Endodermal cell (in vitro differentiated cells): ENCODE measurements around the gene ADSS1. TPM values are rescaled to one million over a fixed set of nuclear protein-coding genes. Genes with fewer than 3 reads are reported as not detected.
A peak's percentile ranks its signal among the peaks of the same experiment; 100 is the strongest.

Experiments used
- DNase-seq: peaks from one replicate; pipeline ENCODE4 v3.0.0-alpha.2; 2017
- H3K27ac ChIP-seq: 2 replicates; pipeline ENCODE4 v1.5.1; 2013; ENCODE audit warnings: mild to moderate bottlenecking, low read depth, low read length, moderate library complexity
- H3K27me3 ChIP-seq: 2 replicates; pipeline ENCODE4 v1.6.1; 2013; ENCODE audit warnings: mild to moderate bottlenecking, low read length, moderate library complexity; ENCODE audit not compliant: insufficient read depth, control insufficient read depth, poor library complexity, severe bottlenecking
- H3K36me3 ChIP-seq: 2 replicates; pipeline ENCODE4 v1.7.0; 2013; ENCODE audit warnings: mild to moderate bottlenecking, low read length, moderate library complexity; ENCODE audit not compliant: control insufficient read depth, insufficient read depth
- H3K4me1 ChIP-seq: one replicate; pipeline ENCODE4 v1.7.0; 2013; ENCODE audit warnings: low read length; ENCODE audit not compliant: control insufficient read depth, insufficient read depth
- H3K4me3 ChIP-seq: 2 replicates; pipeline ENCODE4 v1.5.1; 2013; ENCODE audit warnings: mild to moderate bottlenecking, low read length, moderate library complexity
- H3K9ac ChIP-seq: 2 replicates; pipeline ENCODE4 v1.6.1; 2013; ENCODE audit warnings: mild to moderate bottlenecking, low read length, moderate library complexity; ENCODE audit not compliant: poor library complexity, severe bottlenecking; ENCODE audit errors: extremely low read depth
- H3K9me3 ChIP-seq: 2 replicates; pipeline ENCODE4 v1.6.1; 2013; ENCODE audit warnings: mild to moderate bottlenecking, low read length, moderate library complexity; ENCODE audit not compliant: control insufficient read depth
- H3K27ac Mint-ChIP-seq: 2 replicates; pipeline ENCODE4 v1.8.0; 2020; ENCODE audit warnings: mixed read lengths
- H3K27me3 Mint-ChIP-seq: 2 replicates; pipeline ENCODE4 v1.8.0; 2021; ENCODE audit warnings: mild to moderate bottlenecking, mixed read lengths; ENCODE audit not compliant: insufficient read depth
- H3K36me3 Mint-ChIP-seq: 2 replicates; pipeline ENCODE4 v1.8.0; 2020; ENCODE audit warnings: low read depth, mixed read lengths
- H3K4me1 Mint-ChIP-seq: 2 replicates; pipeline ENCODE4 v1.8.0; 2020; ENCODE audit warnings: mixed read lengths
- H3K4me3 Mint-ChIP-seq: 2 replicates; pipeline ENCODE4 v1.8.0; 2020; ENCODE audit warnings: mild to moderate bottlenecking, moderate library complexity, mixed read lengths
- H3K9me3 Mint-ChIP-seq: 2 replicates; pipeline ENCODE4 v1.8.0; 2020; ENCODE audit warnings: mild to moderate bottlenecking, mixed read lengths
- WGBS, 2 experiments: methylation state at CpG; one replicate each; pipeline versions ENCODE4 v1.1.5 to v1.1.7; 2013; ENCODE audit warnings: missing lambda C conversion rate in 2 of 2, mixed read lengths in 1 of 2; ENCODE audit not compliant: insufficient coverage in 1 of 2, insufficient read length in 1 of 2; 5-methylcytosine and 5-hydroxymethylcytosine counted together
- total RNA-seq, 2 donors: library from RNA; stranded (reverse); fragmentation: NEBNext Ultra II Directional in 1 of 2; extraction: Animal tissue kit (Norgen Biotek cat#: 25700) in 1 of 2; gene quantifications; 2 replicates in 1 of 2; 3 replicates in 1 of 2; pipeline ENCODE4 v1.2.1, GENCODE V29; 2021
- TF ChIP-seq, protein P1 (sequence below): fragments of 200-600 bp; sonication (generic); conservative IDR thresholded peaks from 2 replicates; pipeline ENCODE4 v1.5.0; 2021; ENCODE audit warnings: antibody characterized with exemption, mild to moderate bottlenecking

The ADSS1 gene
- total RNA-seq, 2 donors from 2014 or later = 15.8 to 31.0 TPM

DNA sequence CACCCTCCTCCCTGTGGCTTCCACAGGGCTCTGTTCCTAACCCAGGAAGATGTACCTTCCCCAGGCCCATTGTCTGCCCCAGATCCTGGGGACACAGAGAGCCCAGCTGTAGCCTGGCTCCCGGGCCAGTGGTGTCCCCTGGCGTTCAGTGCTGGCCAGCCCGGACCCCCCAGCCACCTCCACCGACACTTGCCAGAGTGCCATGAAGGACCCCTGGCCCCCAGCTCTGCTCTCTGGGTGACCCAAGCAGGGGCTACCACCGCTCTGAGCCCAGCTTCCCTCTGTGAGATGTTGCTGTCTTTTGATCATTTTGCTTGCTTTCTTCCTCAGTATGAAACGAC is 28.4 kb upstream of the ADSS1 start:
- DNase-seq = no peak
- H3K9me3 Mint-ChIP-seq = no peaks in the 10 kb centered on the region
- Histone ChIP-seq H3K27me3 (no peaks in the 10 kb centered on the region), H3K9me3 (no peaks in the 10 kb centered on the region), H3K9ac (no peak overlapping the region), H3K4me3 (no peak overlapping the region), H3K36me3 (peaks cover 14% of the 10 kb centered on the region), H3K27ac (no peak overlapping the region), H3K4me1 (peaks cover 14% of the 10 kb centered on the region)
- 66 to 83% methylated on average over 3 to 6 of the region's 6 CpGs for WGBS, 2 experiments
- peaks cover 17% of the 10 kb centered on the region for H3K4me1 Mint-ChIP-seq
- H3K27ac Mint-ChIP-seq = peak overlapping the region; percentile 2
- no peak overlapping the region for H3K4me3 Mint-ChIP-seq
- H3K27me3 Mint-ChIP-seq = no peaks in the 10 kb centered on the region
- H3K36me3 Mint-ChIP-seq = peaks cover 10% of the 10 kb centered on the region
- TF ChIP-seq, protein P1, sequence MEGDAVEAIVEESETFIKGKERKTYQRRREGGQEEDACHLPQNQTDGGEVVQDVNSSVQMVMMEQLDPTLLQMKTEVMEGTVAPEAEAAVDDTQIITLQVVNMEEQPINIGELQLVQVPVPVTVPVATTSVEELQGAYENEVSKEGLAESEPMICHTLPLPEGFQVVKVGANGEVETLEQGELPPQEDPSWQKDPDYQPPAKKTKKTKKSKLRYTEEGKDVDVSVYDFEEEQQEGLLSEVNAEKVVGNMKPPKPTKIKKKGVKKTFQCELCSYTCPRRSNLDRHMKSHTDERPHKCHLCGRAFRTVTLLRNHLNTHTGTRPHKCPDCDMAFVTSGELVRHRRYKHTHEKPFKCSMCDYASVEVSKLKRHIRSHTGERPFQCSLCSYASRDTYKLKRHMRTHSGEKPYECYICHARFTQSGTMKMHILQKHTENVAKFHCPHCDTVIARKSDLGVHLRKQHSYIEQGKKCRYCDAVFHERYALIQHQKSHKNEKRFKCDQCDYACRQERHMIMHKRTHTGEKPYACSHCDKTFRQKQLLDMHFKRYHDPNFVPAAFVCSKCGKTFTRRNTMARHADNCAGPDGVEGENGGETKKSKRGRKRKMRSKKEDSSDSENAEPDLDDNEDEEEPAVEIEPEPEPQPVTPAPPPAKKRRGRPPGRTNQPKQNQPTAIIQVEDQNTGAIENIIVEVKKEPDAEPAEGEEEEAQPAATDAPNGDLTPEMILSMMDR = no peak

DNA sequence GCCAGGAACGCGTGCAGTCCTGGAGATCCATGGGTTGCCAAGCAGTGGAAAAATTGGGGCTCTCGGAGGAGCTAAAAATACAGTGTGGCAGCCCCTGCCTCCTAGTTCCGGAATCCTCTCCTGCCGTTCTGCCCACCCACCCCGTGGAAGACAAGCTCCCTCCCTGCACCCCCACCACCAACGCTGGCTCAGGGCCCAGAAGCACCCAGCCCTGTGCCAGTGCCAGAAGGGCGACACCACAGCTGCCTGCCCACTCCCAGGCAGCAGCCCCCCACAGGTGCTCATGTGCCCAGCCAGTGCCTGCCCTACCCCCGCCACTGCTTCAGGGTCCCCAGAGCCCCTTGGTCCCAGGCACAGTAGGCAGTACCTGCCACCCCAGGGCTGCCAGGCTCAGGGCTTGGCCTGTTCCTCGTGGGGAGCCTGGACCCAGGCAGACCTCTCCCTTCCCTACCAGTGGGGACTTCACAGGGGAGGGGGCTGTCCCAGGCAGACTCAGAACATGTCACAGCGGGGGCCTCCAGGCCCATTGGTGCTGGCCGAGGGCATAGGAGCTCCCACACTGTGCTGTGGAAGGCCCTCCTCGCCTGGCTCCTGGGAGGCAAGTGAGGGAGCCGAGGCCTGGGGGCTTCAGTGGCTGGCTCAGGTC is 27.2 kb upstream of the ADSS1 start:
- no peaks in the 10 kb centered on the region for H3K27me3 Mint-ChIP-seq
- no peak for DNase-seq
- Histone ChIP-seq H3K4me1 (peaks cover 5% of the 10 kb centered on the region), H3K9me3 (no peaks in the 10 kb centered on the region), H3K9ac (no peak overlapping the region), H3K27me3 (no peaks in the 10 kb centered on the region), H3K4me3 (no peak overlapping the region), H3K27ac (no peak overlapping the region), H3K36me3 (peaks cover 14% of the 10 kb centered on the region)
- no peak overlapping the region for H3K4me3 Mint-ChIP-seq
- TF ChIP-seq, protein P1 = no peak
- H3K27ac Mint-ChIP-seq = no peak overlapping the region
- WGBS, 2 experiments = 95 to 98% methylated on average over 6 to 14 of the region's 14 CpGs
- H3K9me3 Mint-ChIP-seq = no peaks in the 10 kb centered on the region
- H3K36me3 Mint-ChIP-seq = peaks cover 11% of the 10 kb centered on the region
- peaks cover 12% of the 10 kb centered on the region for H3K4me1 Mint-ChIP-seq

DNA sequence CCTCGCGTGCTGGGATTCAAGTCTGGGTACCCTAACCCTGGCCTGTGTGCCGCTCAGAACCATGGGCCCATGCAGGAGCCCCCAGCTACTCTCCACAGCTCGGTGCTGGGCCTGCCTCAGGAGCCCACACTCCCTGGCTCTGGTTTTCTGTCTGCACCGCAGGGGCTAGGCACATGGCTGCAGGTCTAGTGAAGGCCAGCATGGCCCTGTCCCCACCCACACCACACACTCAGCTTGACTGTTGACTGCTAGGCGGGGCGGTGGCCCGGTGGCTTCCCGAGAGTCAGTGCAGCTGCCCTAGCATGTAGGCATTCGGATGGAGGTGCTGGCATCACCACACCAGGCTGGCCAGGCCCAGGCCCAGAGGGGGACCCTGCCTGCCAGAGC is 26.7 kb upstream of the ADSS1 start:
- Histone ChIP-seq H3K4me1 (peaks cover 5% of the 10 kb centered on the region), H3K9ac (no peak overlapping the region), H3K4me3 (no peak overlapping the region), H3K36me3 (peaks cover 11% of the 10 kb centered on the region), H3K9me3 (no peaks in the 10 kb centered on the region), H3K27ac (no peak overlapping the region), H3K27me3 (no peaks in the 10 kb centered on the region)
- Mint-ChIP-seq H3K36me3 (peaks cover 16% of the 10 kb centered on the region), H3K4me3 (no peak overlapping the region), H3K9me3 (no peaks in the 10 kb centered on the region), H3K4me1 (peaks cover 12% of the 10 kb centered on the region), H3K27ac (no peak overlapping the region), H3K27me3 (no peaks in the 10 kb centered on the region)
- DNase-seq = no peak
- TF ChIP-seq, protein P1 = no peak
- 92 to 100% methylated on average over 5 to 10 of the region's 10 CpGs for WGBS, 2 experiments
